ENCODE measurements around the gene PTMA.
A peak's percentile ranks its signal among the peaks of the same experiment; 100 is the strongest.
"Not testable (repeated sequence)": the region's sequence is repeated elsewhere in the genome, so short reads cannot be mapped to it uniquely, and the experiment has no call there.

PTMA gene

DNA sequence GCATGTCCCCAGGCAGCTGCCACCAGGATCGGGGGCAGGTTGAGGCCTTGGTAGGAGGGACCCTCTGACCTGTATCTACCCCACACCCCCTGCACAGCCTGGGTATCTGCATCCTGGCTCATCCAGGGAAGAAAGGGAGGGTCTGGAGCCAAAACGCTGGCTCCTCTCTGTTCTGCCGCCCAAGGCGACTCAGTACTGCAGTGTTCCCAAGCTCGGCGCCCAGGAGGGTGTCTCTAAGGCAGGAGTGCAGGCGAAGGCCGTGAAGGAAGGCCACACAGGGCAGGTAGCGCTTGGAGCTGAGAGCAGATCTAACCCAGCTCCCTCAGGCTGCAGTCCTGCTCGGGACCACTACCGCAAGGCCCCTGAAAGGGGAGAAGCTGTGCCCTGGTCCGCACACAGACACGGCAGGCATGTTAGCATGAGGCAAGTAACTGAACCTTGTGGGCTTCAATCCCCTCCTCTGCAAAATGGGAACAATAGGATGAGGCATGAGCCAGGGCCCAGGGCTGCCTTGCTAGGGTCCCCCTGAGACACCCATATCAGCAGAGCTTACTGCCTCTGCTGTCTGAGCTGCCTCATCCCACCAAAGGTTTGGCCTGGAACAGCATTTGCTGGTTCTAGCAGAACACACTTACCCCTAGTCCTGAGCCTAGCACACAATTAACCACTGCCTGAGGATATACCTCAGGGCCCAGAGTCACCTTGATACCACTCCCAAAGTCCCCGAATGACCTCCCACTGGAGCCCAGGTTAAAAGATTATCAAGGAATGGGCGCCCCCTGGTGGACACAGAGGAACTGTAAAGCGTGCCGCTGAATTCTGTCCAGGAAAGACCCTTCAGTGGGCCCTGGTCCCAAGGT lies 6.5 kb downstream of the PTMA start:
- DNase-seq (ENCODE audit: low read depth in 1 of 2, low spot score in 1 of 2), result peak; percentile 61 to 73

DNA sequence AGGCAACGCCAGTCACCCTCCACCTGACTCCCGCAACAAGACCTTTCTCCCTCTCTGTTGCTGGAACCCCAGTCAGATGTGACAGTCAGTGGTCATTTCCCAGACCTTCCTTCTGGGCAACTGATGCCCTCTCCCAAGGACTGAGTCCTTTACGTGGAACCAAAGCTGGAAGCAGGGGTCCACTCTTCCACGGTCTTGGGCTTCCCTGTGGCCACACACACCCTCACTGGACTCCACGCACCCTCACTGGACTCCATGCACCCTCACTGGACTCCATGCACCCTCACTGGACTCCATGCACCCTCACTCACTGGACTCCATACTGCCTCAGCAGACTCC lies 7.1 kb downstream of the PTMA start:
- DNase-seq (ENCODE audit: low read depth in 1 of 2, low spot score in 1 of 2), result no peak

GRCh38 chr2:231715988-231716616 lies 7.8 kb downstream of the PTMA start:
- DNase-seq (ENCODE audit: low read depth in 1 of 2, low spot score in 1 of 2), result no peak

DNA sequence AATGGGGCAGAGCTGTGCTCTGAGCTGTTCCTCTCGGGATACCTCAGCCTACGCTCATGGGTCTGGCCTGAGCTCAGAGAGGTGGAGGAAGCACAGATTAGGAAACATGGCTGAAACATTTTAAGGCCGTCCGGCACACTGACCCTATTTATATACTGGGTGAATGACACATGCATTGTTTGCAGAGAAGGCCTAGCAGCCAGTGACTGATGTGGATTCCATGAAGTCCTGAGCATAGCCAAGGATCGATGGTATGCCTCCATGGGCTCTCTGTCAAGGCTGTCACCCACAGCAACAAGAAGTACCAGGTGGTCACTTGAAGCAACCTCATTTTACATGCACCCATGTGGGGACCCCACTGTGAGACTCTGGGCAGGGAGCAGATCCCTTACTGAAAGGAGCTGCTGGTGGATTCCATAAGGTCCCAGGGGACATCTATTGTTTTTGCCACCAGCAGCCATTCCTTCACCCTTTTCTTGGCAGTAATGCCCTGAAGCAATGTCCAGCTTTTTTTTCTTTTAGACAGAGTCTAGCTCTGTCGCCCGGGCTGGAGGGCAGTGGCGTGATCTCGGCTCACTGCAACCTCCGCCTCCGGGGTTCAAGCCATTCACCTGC lies 8.4 kb downstream of the PTMA start:
- no peak for DNase-seq (ENCODE audit: low read depth in 1 of 2, low spot score in 1 of 2)

DNA sequence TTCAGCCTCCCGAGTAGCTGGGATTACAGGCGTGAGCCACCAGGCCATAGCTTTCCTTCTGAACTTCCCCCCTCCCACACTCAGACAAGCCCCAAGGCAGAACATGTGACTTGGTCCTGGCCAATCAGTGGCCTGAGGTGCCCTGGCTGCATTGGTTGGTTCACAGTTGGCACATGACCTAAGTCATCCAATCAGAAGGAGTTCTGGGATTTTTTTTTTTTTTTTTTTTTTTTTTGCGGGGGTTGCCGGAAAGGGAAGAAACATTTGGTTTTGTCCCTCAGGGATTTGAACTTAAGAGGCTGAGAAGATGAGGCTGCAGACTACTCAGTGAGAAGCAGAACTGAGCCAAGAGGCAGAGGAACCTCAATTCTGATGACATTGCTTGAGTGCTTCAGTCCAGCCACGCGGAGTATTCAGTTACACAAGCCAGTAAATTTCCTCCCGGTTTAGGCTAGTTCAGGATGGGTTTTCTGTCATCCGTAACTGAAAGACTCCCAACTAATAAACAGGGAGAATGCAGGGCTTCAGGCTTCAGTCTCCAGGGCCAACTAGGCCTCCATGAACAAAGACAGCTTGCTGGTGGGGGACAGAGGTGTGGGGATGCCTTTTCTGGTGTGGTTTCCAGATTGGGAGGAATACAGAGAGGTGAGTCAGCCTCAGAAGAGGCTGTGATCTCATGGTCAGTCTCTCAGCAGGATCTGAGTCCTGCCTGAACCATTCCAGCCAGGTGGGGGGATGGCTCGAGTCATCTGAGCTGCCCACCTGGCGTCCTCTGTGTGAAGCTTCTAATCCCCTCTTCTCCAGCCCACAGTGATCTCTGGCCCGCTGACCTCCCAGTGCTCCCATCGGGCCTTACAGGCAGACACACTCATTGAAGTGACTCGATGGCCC lies 9.2 kb downstream of the PTMA start:
- DNase-seq (ENCODE audit: low read depth in 1 of 2, low spot score in 1 of 2), result no peak

DNA sequence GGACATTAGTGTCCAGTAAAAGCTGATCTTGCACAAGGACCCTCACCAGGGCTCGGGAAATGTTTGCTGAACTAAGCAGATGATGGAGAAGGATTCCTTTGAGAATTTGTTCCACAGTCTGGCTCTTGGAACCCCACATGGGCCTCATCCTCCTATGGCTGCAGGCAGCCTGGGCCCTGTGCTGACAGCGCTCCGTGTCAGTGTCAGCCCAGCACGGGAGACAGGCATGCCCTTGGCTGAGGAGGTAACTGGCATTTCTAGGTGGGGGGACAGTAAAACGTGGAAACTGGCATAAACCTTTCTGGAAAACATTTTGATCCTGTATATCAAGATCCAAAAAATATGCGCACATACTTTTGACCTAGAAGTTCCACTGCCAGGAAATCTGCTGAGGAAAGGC lies 10.5 kb downstream of the PTMA start:
- no peak for DNase-seq (ENCODE audit: low read depth in 1 of 2, low spot score in 1 of 2)

DNA sequence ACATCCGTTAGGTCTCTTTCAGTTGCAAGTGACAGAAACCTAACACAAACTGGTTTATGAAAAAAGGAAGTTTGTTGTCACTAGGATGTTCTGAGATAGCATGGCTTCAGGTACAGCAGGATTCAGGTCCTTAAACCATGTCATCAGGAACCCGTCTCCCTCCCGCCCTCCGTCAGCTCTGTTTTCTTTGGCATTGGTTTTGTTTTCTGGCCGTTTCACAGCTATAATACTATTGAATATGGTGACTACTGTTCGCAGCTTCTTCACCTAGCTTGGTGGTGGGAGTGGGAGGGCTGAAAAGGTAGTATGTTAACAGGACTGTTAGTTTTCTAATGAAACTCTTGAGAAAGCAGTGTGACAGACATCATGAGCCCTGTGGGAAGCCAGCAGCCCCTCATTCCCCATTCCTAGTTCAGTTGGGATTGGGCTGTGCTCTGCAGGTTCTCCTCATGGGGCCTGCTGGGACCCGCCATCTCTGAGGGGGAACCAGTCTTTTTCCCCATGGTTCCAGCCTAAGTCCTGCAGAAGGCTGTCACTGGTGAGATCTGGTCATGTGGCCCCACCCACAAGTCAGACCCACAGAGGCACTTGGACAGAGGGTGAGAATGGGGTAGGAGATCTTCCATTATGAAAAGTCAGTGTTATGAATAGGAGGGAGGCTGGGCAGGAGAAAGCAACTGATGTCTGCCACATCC lies 12.1 kb downstream of the PTMA start:
- DNase-seq (ENCODE audit: low read depth in 1 of 2, low spot score in 1 of 2), result no peak

- no peak for DNase-seq (ENCODE audit: low read depth in 1 of 2, low spot score in 1 of 2)
Observed at GRCh38 chr2:231720987-231721966, 13.0 kb downstream of the PTMA start.

DNA sequence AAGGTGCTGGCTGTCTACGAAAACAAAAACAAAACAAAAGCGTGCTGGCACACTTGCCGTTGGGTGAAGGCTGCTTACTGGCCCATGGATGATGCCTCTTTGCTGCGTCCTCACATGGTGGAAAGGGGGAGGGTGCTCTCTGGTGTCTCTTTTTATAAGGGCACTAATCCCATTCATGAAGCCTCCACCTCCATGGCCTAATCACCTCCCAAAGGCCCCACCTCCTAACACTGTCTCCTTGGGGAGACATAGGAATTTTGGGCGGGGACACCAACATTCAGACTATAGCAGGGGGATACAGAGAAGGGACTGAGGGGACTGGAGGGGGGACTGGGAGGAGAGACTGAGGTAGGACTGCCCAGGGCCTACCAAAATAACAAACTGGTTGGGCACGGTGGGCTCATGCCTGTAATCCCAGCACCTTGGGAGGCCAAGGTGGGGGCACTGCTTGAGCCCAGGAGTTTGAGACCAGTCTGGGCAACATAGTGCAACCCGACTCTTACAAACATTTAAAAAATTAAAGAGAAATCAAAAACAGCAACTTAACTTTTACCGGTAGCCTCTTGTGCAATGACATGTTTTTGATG lies 14.5 kb downstream of the PTMA start:
- DNase-seq (ENCODE audit: low read depth in 1 of 2, low spot score in 1 of 2), result no peak

- DNase-seq (ENCODE audit: low read depth in 1 of 2, low spot score in 1 of 2), result no peak
Observed at GRCh38 chr2:231725476-231725875, 17.2 kb downstream of the PTMA start.

- no peak for DNase-seq (ENCODE audit: low read depth in 1 of 2, low spot score in 1 of 2)
Observed at GRCh38 chr2:231726276-231726675, 18.0 kb downstream of the PTMA start.

GRCh38 chr2:231727621-231728020 lies 19.3 kb downstream of the PTMA start:
- DNase-seq (ENCODE audit: low read depth in 1 of 2, low spot score in 1 of 2), result no peak

DNA sequence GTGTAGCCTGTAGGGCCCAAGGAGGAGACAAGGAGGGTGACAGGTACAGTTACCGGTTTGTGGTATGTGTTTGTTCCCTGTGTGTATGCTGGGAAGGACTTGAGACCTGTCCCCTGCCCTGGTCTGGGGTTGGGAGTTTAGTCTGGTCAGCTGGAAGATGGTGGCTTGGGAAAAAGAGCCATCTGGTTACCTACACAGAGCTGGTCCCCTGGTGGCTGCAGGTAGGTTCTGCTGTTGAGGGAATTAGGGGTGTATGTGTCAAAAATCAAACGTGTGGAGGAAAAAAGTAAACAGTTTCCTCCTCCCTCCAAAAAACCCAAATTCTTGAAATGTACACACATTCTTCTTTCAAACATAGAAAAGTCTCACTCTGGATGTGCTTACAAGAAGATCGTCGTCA lies 24.3 kb downstream of the PTMA start:
- DNase-seq (ENCODE audit: low read depth in 1 of 2, low spot score in 1 of 2), result no peak

- no peak for DNase-seq (ENCODE audit: low read depth in 1 of 2, low spot score in 1 of 2)
Observed at GRCh38 chr2:231737761-231738160, 29.4 kb downstream of the PTMA start.

GRCh38 chr2:231743376-231744116 lies 35.2 kb downstream of the PTMA start:
- no peak for DNase-seq (ENCODE audit: low read depth in 1 of 2, low spot score in 1 of 2)

- no peak for DNase-seq (ENCODE audit: low read depth in 1 of 2, low spot score in 1 of 2)
Observed at GRCh38 chr2:231745303-231746038, 37.1 kb downstream of the PTMA start.

- DNase-seq (ENCODE audit: low read depth in 1 of 2, low spot score in 1 of 2), result not testable (repeated sequence)
Observed at GRCh38 chr2:231748153-231748896, 40.0 kb downstream of the PTMA start.

All from activated T-helper 1 cell treated with anti-CD3 and anti-CD28 coated beads, Interleukin-2, amount 50 U/mL, for 16 hours (primary cell).